H1 (cell line): ENCODE measurements around the gene ZFP36L1. TPM values are rescaled to one million over a fixed set of nuclear protein-coding genes. Genes with fewer than 3 reads are reported as not detected.

Source experiments
- CTCF ChIA-PET: fragments of 300-600 bp; sonication (Branson Sonifier 250); formaldehyde crosslinking; loops from one replicate; lab custom pipeline; 2021; ENCODE audit not compliant: partially characterized antibody; lab: Charles Lee
- POLR2A ChIA-PET: fragments of 300-600 bp; sonication (Branson Sonifier 250); formaldehyde crosslinking; loops from one replicate; lab custom pipeline; 2021; ENCODE audit warnings: inconsistent platforms; ENCODE audit not compliant: partially characterized antibody; lab: Charles Lee
- DNase-seq, 2 experiments: peaks; one replicate each; pipeline versions ENCODE4 v3.0.0 to v3.0.0-alpha.2; 2010 to 2022; ENCODE audit warnings: low spot score in 2 of 2, low read depth in 1 of 2, mixed read lengths in 1 of 2
- FAIRE-seq: peaks from 2 replicates; lab custom pipeline; 2011; peaks lifted over from hg19 to GRCh38; lab: Jason Lieb, UNC
- H2AFZ ChIP-seq: 2 replicates; pipeline ENCODE4 v1.8.1; 2012; ENCODE audit warnings: low read length, inconsistent platforms
- H2AK5ac ChIP-seq: 2 replicates; pipeline ENCODE4 v1.6.1; 2013; ENCODE audit warnings: low read depth, low read length
- H2BK120ac ChIP-seq: replicated peaks from 2 replicates; pipeline ENCODE3; 2013; ENCODE audit warnings: low read depth, low read length, inconsistent platforms
- H2BK12ac ChIP-seq: 2 replicates; pipeline ENCODE4 v1.6.1; 2013; ENCODE audit warnings: low read depth, low read length
- H2BK15ac ChIP-seq: 2 replicates; pipeline ENCODE4 v1.6.1; 2013; ENCODE audit warnings: low read length
- H2BK20ac ChIP-seq: 2 replicates; pipeline ENCODE4 v1.6.1; 2013; ENCODE audit warnings: low read length
- H2BK5ac ChIP-seq: 2 replicates; pipeline ENCODE4 v1.6.1; 2013; ENCODE audit warnings: low read depth, low read length
- H3K14ac ChIP-seq: 2 replicates; pipeline ENCODE4 v1.6.1; 2013; ENCODE audit warnings: inconsistent platforms; ENCODE audit not compliant: insufficient read length
- H3K18ac ChIP-seq: 2 replicates; pipeline ENCODE4 v1.6.1; 2013; ENCODE audit warnings: low read length; ENCODE audit errors: extremely low read depth
- H3K23ac ChIP-seq: 2 replicates; pipeline ENCODE4 v1.6.1; 2013; ENCODE audit warnings: inconsistent platforms; ENCODE audit not compliant: insufficient read length
- H3K23me2 ChIP-seq: 2 replicates; pipeline ENCODE4 v1.6.1; 2013; ENCODE audit warnings: low read depth, low read length
- H3K27ac ChIP-seq: 2 replicates; pipeline ENCODE4 v1.6.1; 2011; ENCODE audit warnings: low read depth, low read length, inconsistent platforms
- H3K27me3 ChIP-seq, 4 experiments: replicated peaks in 1 of 4; 1 replicate in 1 of 4; 2 replicates in 3 of 4; pipeline versions ENCODE4 v1.6.1 to v1.8.1; 2011 to 2013; ENCODE audit warnings: low read length in 3 of 4, mild to moderate bottlenecking in 3 of 4, inconsistent platforms in 2 of 4, mixed read lengths in 2 of 4, moderate library complexity in 1 of 4; ENCODE audit not compliant: control insufficient read depth in 3 of 4, insufficient read depth in 3 of 4; ENCODE audit errors: extremely low read depth in 1 of 4
- H3K36me3 ChIP-seq, 4 experiments: 2 replicates each; pipeline versions ENCODE4 v1.6.1 to v1.8.1; 2011 to 2013; ENCODE audit warnings: mild to moderate bottlenecking in 4 of 4, low read length in 3 of 4, moderate library complexity in 2 of 4, control low read depth in 1 of 4, inconsistent platforms in 1 of 4; ENCODE audit not compliant: insufficient read depth in 4 of 4, control insufficient read depth in 2 of 4
- H3K4ac ChIP-seq: replicated peaks from 2 replicates; pipeline ENCODE3; 2013; ENCODE audit warnings: low read length, low read depth, mixed read lengths, inconsistent platforms; ENCODE audit not compliant: insufficient read length
- H3K4me1 ChIP-seq, 4 experiments: replicated peaks in 1 of 4; 1 replicate in 1 of 4; 2 replicates in 3 of 4; pipeline versions ENCODE4 v1.6.1 to v1.8.1; 2011 to 2013; ENCODE audit warnings: low read length in 3 of 4, inconsistent platforms in 2 of 4, mixed read lengths in 1 of 4; ENCODE audit not compliant: insufficient read depth in 4 of 4, control insufficient read depth in 3 of 4
- H3K4me2 ChIP-seq, 2 experiments: 2 replicates each; pipeline versions ENCODE4 v1.6.1 to v1.8.1; 2011 to 2013; ENCODE audit warnings: low read depth in 2 of 2, low read length in 2 of 2, control low read depth in 1 of 2, inconsistent platforms in 1 of 2, mild to moderate bottlenecking in 1 of 2; ENCODE audit not compliant: insufficient read depth in 1 of 2
- H3K4me3 ChIP-seq, 4 experiments: fragments of 200-600, 300-600 bp in 1 of 4; sonication (generic), shearing (Covaris generic), sonication (Bioruptor Twin) in 1 of 4; 2 replicates each; pipeline versions ENCODE4 v1.5.1 to v1.8.1; 2011 to 2016; ENCODE audit warnings: low read length in 4 of 4, low read depth in 3 of 4, control low read depth in 2 of 4, inconsistent platforms in 2 of 4, mild to moderate bottlenecking in 2 of 4, mixed read lengths in 1 of 4, moderate library complexity in 1 of 4; ENCODE audit not compliant: insufficient read depth in 2 of 4; ENCODE audit errors: extremely low read depth in 1 of 4
- H3K56ac ChIP-seq: replicated peaks from 2 replicates; pipeline ENCODE3; 2013; ENCODE audit warnings: low read depth, mild to moderate bottlenecking, mixed read lengths, low read length, inconsistent platforms; ENCODE audit not compliant: insufficient read length
- H3K79me1 ChIP-seq: 2 replicates; pipeline ENCODE4 v1.6.1; 2013; ENCODE audit warnings: low read depth, low read length, control low read depth
- H3K79me2 ChIP-seq, 2 experiments: 2 replicates each; pipeline versions ENCODE4 v1.6.1 to v1.8.1; 2012 to 2013; ENCODE audit warnings: low read length in 2 of 2, mild to moderate bottlenecking in 2 of 2, inconsistent platforms in 1 of 2; ENCODE audit not compliant: insufficient read depth in 2 of 2, control insufficient read depth in 1 of 2
- H3K9ac ChIP-seq, 4 experiments: replicated peaks in 1 of 4; 1 replicate in 1 of 4; 2 replicates in 3 of 4; pipeline versions ENCODE4 v1.6.1 to v1.8.1; 2011 to 2013; ENCODE audit warnings: low read depth in 3 of 4, low read length in 3 of 4, control low read depth in 2 of 4, mild to moderate bottlenecking in 2 of 4, moderate library complexity in 2 of 4, inconsistent platforms in 1 of 4; ENCODE audit errors: extremely low read depth in 1 of 4
- H3K9me3 ChIP-seq, 2 experiments: 2 replicates each; pipeline versions ENCODE4 v1.6.1 to v1.8.1; 2012 to 2013; ENCODE audit warnings: mild to moderate bottlenecking in 2 of 2, moderate library complexity in 2 of 2, control low read depth in 1 of 2, inconsistent platforms in 1 of 2, low read depth in 1 of 2, low read length in 1 of 2, mixed read lengths in 1 of 2; ENCODE audit not compliant: insufficient read depth in 2 of 2
- H4K20me1 ChIP-seq, 2 experiments: replicated peaks in 1 of 2; 2 replicates each; pipeline versions ENCODE3 to v1.8.1; 2011 to 2013; ENCODE audit warnings: inconsistent platforms in 2 of 2, low read length in 2 of 2, mild to moderate bottlenecking in 1 of 2; ENCODE audit not compliant: insufficient read depth in 2 of 2, control insufficient read depth in 1 of 2
- H4K5ac ChIP-seq: 2 replicates; pipeline ENCODE4 v1.6.1; 2013; ENCODE audit warnings: low read length, low read depth, mixed read lengths, inconsistent platforms; ENCODE audit not compliant: insufficient read length
- H4K8ac ChIP-seq: 2 replicates; pipeline ENCODE4 v1.8.0; 2013; ENCODE audit warnings: mild to moderate bottlenecking, moderate library complexity, low read length, inconsistent platforms; ENCODE audit not compliant: insufficient read depth; ENCODE audit errors: extremely low read depth
- H4K91ac ChIP-seq: replicated peaks from 2 replicates; pipeline ENCODE3; 2013; ENCODE audit warnings: low read length, mixed read lengths, inconsistent platforms; ENCODE audit not compliant: insufficient read length
- CTBP2 ChIP-seq: IDR thresholded peaks from 2 replicates; pipeline ENCODE4 v1.7.0; 2011; ENCODE audit warnings: borderline replicate concordance, mild to moderate bottlenecking, moderate library complexity, mixed read lengths, low read length; ENCODE audit not compliant: insufficient read depth, insufficient read length
- E2F6 ChIP-seq: IDR thresholded peaks from 2 replicates; pipeline ENCODE4 v1.6.1; 2012; ENCODE audit warnings: inconsistent platforms
- EGR1 ChIP-seq: IDR thresholded peaks from 2 replicates; pipeline ENCODE4 v1.6.1; 2011; ENCODE audit warnings: low read depth, low read length, borderline replicate concordance
- KDM4A ChIP-seq: IDR thresholded peaks from one replicate; pipeline ENCODE4 v1.7.1; 2012; ENCODE audit warnings: low read depth, mild to moderate bottlenecking, moderate library complexity, low read length, inconsistent platforms; ENCODE audit not compliant: severe bottlenecking
- RBBP5 ChIP-seq: IDR thresholded peaks from 2 replicates; pipeline ENCODE4 v1.7.1; 2012; ENCODE audit warnings: low read depth, mild to moderate bottlenecking, inconsistent platforms, low read length, moderate library complexity, borderline replicate concordance
- RFX5 ChIP-seq: IDR thresholded peaks from 2 replicates; pipeline ENCODE4 v1.6.1; 2011; ENCODE audit warnings: low read depth, low read length, improper control_type of control experiment, borderline replicate concordance
- RXRA ChIP-seq: IDR thresholded peaks from 2 replicates; pipeline ENCODE4 v1.6.1; 2011; ENCODE audit warnings: low read depth, mild to moderate bottlenecking, low read length, moderate library complexity; ENCODE audit not compliant: insufficient read depth
- SP1 ChIP-seq: IDR thresholded peaks from 2 replicates; pipeline ENCODE4 v1.6.1; 2011; ENCODE audit warnings: low read depth, low read length
- SP2 ChIP-seq: IDR thresholded peaks from 2 replicates; pipeline ENCODE4 v1.6.1; 2012; ENCODE audit warnings: mild to moderate bottlenecking, low read length, inconsistent platforms
- TBP ChIP-seq: IDR thresholded peaks from 2 replicates; pipeline ENCODE4 v1.6.1; 2011; ENCODE audit warnings: low read depth, low read length, improper control_type of control experiment
- USF2 ChIP-seq: IDR thresholded peaks from 2 replicates; pipeline ENCODE4 v1.6.1; 2011; ENCODE audit warnings: low read length, improper control_type of control experiment
- YY1 ChIP-seq: IDR thresholded peaks from 2 replicates; pipeline ENCODE4 v1.6.1; 2011; ENCODE audit warnings: low read depth, mild to moderate bottlenecking, low read length
- ZNF274 ChIP-seq: IDR thresholded peaks from 2 replicates; pipeline ENCODE4 v1.7.0; 2012; ENCODE audit warnings: low read length, borderline replicate concordance; ENCODE audit errors: extremely low read depth
- WGBS, 2 experiments: shearing (Covaris generic) in 1 of 2; methylation state at CpG; one replicate each; pipeline versions ENCODE4 v1.1.6 to v1.1.7; 2013 to 2015; ENCODE audit warnings: low lambda C conversion rate in 2 of 2, mixed read lengths in 2 of 2, inconsistent platforms in 1 of 2, low coverage in 1 of 2, missing lambda C conversion rate in 1 of 2; ENCODE audit not compliant: insufficient replicate concordance in 2 of 2, insufficient coverage in 1 of 2, insufficient read length in 1 of 2; ENCODE audit errors: extremely low coverage in 1 of 2, missing lambda C conversion rate in 1 of 2; 5-methylcytosine and 5-hydroxymethylcytosine counted together
- polyA plus RNA-seq, 7 experiments: library from polyadenylated mRNA; depleted of rRNA in 3 of 7; stranded (reverse) in 5 of 7; unstranded in 2 of 7; fragments of >200 nt in 5 of 7; fragments of 200-250 nt in 2 of 7; gene quantifications; 1 replicate in 5 of 7; 2 replicates in 1 of 7; 4 replicates in 1 of 7; pipeline versions ENCODE4 v1.2.1 to v1.2.3, GENCODE V29; 2011 to 2013; ENCODE audit warnings: missing spikeins in 2 of 7, mixed read lengths in 2 of 7
- total RNA-seq: library from RNA; stranded (reverse); fragmentation: NEBNext Ultra II Directional; extraction: Animal tissue kit (Norgen Biotek cat#: 25700); gene quantifications from 2 replicates; pipeline ENCODE4 v1.2.1, GENCODE V29; 2021

ZFP36L1 gene
- total and polyA plus RNA-seq, 2 of the 8 experiments (the other 6 are each of a cell fraction or from before 2014, with no cell fraction given), result 80.4 to 132 TPM

GRCh38 chr14:68748260-68748659 lies 44.6 kb downstream of the ZFP36L1 start:
- POLR2A ChIA-PET, result interaction anchor here (0.9 kb wide), 1 partner anchor 9 kb away, joined by 3 read pairs; no protein-coding TSS in a partner anchor
- TF ChIP-seq USF2, result no peak
- TF ChIP-seq YY1, result no peak
- no peak for TF ChIP-seq TBP
- no peak for TF ChIP-seq RXRA
- no peak for TF ChIP-seq SP2
- no peak for TF ChIP-seq CTBP2
- no peak for TF ChIP-seq ZNF274
- no peak for TF ChIP-seq RBBP5
- TF ChIP-seq SP1, result no peak
- no peak for TF ChIP-seq EGR1
- TF ChIP-seq E2F6, result no peak
- no peak for TF ChIP-seq RFX5
- TF ChIP-seq KDM4A, result no peak

More at GRCh38 chr14:68748260-68748659, 44.6 kb downstream of the ZFP36L1 start:
- Histone ChIP-seq H3K27ac (no peak overlapping the region), H3K79me2 (no peaks in the 10 kb centered on the region), H4K8ac (no peak overlapping the region), H3K9me3 (no peaks in the 10 kb centered on the region), H2BK5ac (no peak overlapping the region), H2BK15ac (0 out of 2 replicates have a peak overlapping the region, but pooled peaks have one; percentile 20), H3K56ac (no peak overlapping the region), H4K20me1 (no peaks in the 10 kb centered on the region), H3K79me1 (no peaks in the 10 kb centered on the region), H3K23ac (no peak overlapping the region), H2AFZ (no peak overlapping the region), H3K23me2 (no peaks in the 10 kb centered on the region), H3K4me1 (no peaks in the 10 kb centered on the region; a peak in 1 of 7 replicates), H3K14ac (no peak overlapping the region), H2BK12ac (no peak overlapping the region), H3K27me3 (no peaks in the 10 kb centered on the region), H3K4me2 (no peak overlapping the region), H4K5ac (no peak overlapping the region), H2AK5ac (no peak overlapping the region), H3K18ac (no peak overlapping the region), H2BK20ac (no peak overlapping the region), H3K36me3 (no peaks in the 10 kb centered on the region), H3K9ac (no peak overlapping the region), H4K91ac (no peak overlapping the region), H3K4ac (no peak overlapping the region), H3K4me3 (no peak overlapping the region), H2BK120ac (no peak overlapping the region)
- no peak for DNase-seq
- CTCF ChIA-PET, result interaction anchor here (1.5 kb wide), 1 partner anchor 20 kb away, joined by 7 read pairs; no protein-coding TSS in a partner anchor
- FAIRE-seq, result no peak
- WGBS, 2 experiments, result 87% methylated on average over 10 of the region's 10 CpGs; no CpG with 5 or more reads in 1 of the 2 experiments
